Liver (tissue), 9 donors: ENCODE measurements around the gene NR2E1. TPM values are rescaled to one million over a fixed set of nuclear protein-coding genes. Genes with fewer than 3 reads are reported as not detected.

Source experiments
- DNase-seq: peaks from one replicate; pipeline ENCODE4 v3.0.0-alpha.2; 2017; ENCODE audit warnings: low spot score
- H3K27ac ChIP-seq, 2 donors: one replicate each; pipeline ENCODE4 v1.7.0; 2013; ENCODE audit warnings: inconsistent platforms in 2 of 2, low read length in 2 of 2, control low read depth in 1 of 2, low read depth in 1 of 2, mild to moderate bottlenecking in 1 of 2
- H3K27me3 ChIP-seq, 4 donors: one replicate each; pipeline versions ENCODE4 v1.6.1 to v1.7.0; 2013; ENCODE audit warnings: low read length in 3 of 4, inconsistent platforms in 1 of 4, mild to moderate bottlenecking in 1 of 4, moderate library complexity in 1 of 4; ENCODE audit not compliant: control insufficient read depth in 4 of 4, insufficient read depth in 4 of 4
- H3K36me3 ChIP-seq, 4 donors: one replicate each; pipeline versions ENCODE4 v1.6.1 to v1.7.0; 2013; ENCODE audit warnings: low read length in 3 of 4, mild to moderate bottlenecking in 3 of 4, low read depth in 1 of 4, moderate library complexity in 1 of 4; ENCODE audit not compliant: control insufficient read depth in 4 of 4, insufficient read depth in 3 of 4
- H3K4me1 ChIP-seq, 4 donors: one replicate each; pipeline versions ENCODE4 v1.6.1 to v1.7.0; 2013; ENCODE audit warnings: low read length in 3 of 4, mild to moderate bottlenecking in 3 of 4, moderate library complexity in 1 of 4; ENCODE audit not compliant: control insufficient read depth in 4 of 4, insufficient read depth in 4 of 4
- H3K4me3 ChIP-seq, 3 donors: one replicate each; pipeline versions ENCODE4 v1.6.1 to v1.7.0; 2013; ENCODE audit warnings: low read length in 3 of 3, control low read depth in 1 of 3, low read depth in 1 of 3, mild to moderate bottlenecking in 1 of 3
- H3K9ac ChIP-seq, 2 donors: one replicate each; pipeline ENCODE4 v1.7.0; 2013; ENCODE audit warnings: low read length in 2 of 2, mild to moderate bottlenecking in 2 of 2, moderate library complexity in 2 of 2, control low read depth in 1 of 2, low read depth in 1 of 2
- H3K9me3 ChIP-seq, 4 donors: one replicate each; pipeline versions ENCODE4 v1.6.1 to v1.7.0; 2013; ENCODE audit warnings: low read length in 3 of 4; ENCODE audit not compliant: control insufficient read depth in 4 of 4
- EGR1 ChIP-seq, 2 donors: IDR thresholded peaks; 2 replicates each; pipeline ENCODE4 v1.6.1; 2016 to 2018; ENCODE audit warnings: antibody characterized with exemption in 2 of 2, low read depth in 2 of 2
- FOXA1 ChIP-seq: IDR thresholded peaks from 2 replicates; pipeline ENCODE4 v1.6.1; 2016; ENCODE audit warnings: antibody characterized with exemption
- FOXA2 ChIP-seq: IDR thresholded peaks from 2 replicates; pipeline ENCODE4 v1.6.1; 2016; ENCODE audit warnings: antibody characterized with exemption
- GABPA ChIP-seq, 2 donors: IDR thresholded peaks in 1 of 2; conservative IDR thresholded peaks in 1 of 2; 2 replicates each; pipeline ENCODE4 v1.6.1; 2016; ENCODE audit warnings: antibody characterized with exemption in 2 of 2, mild to moderate bottlenecking in 1 of 2, moderate library complexity in 1 of 2
- HNF4A ChIP-seq, 2 donors: conservative IDR thresholded peaks; 2 replicates each; pipeline ENCODE4 v1.6.1; 2016; ENCODE audit warnings: antibody characterized with exemption in 2 of 2, mild to moderate bottlenecking in 2 of 2
- HNF4G ChIP-seq: IDR thresholded peaks from 2 replicates; pipeline ENCODE4 v1.6.1; 2016; ENCODE audit warnings: antibody characterized with exemption
- NR2F2 ChIP-seq: IDR thresholded peaks from 2 replicates; pipeline ENCODE4 v1.6.1; 2016; ENCODE audit warnings: antibody characterized with exemption
- RAD21 ChIP-seq, 2 donors: IDR thresholded peaks; 2 replicates each; pipeline ENCODE4 v1.6.1; 2016; ENCODE audit warnings: antibody characterized with exemption in 2 of 2, mild to moderate bottlenecking in 2 of 2
- RXRA ChIP-seq, 2 donors: IDR thresholded peaks; 2 replicates each; pipeline ENCODE4 v1.6.1; 2017 to 2018; ENCODE audit warnings: antibody characterized with exemption in 2 of 2, mild to moderate bottlenecking in 1 of 2
- SP1 ChIP-seq: IDR thresholded peaks from 2 replicates; pipeline ENCODE4 v1.6.1; 2018; ENCODE audit warnings: antibody characterized with exemption, mild to moderate bottlenecking
- TAF1 ChIP-seq: conservative IDR thresholded peaks from 2 replicates; pipeline ENCODE4 v1.6.1; 2016; ENCODE audit warnings: antibody characterized with exemption, mild to moderate bottlenecking
- YY1 ChIP-seq: IDR thresholded peaks from 2 replicates; pipeline ENCODE4 v1.6.1; 2016; ENCODE audit warnings: antibody characterized with exemption, mild to moderate bottlenecking
- WGBS: extraction: QIAGEN DNeasy Blood & Tissue Kit; methylation state at CpG from one replicate; pipeline ENCODE4 v1.1.7; 2013; 5-methylcytosine and 5-hydroxymethylcytosine counted together
- polyA plus RNA-seq, 2 donors: library from polyadenylated mRNA; stranded (reverse) in 1 of 2; unstranded in 1 of 2; fragments of 200-250 nt in 1 of 2; fragments of >200 nt in 1 of 2; fragmentation: Nextera tagmentation in 1 of 2; extraction: Ambion mirVana in 1 of 2; gene quantifications; one replicate each; pipeline versions ENCODE4 v1.2.1 to v1.2.3, GENCODE V29; 2013 to 2015
- total RNA-seq, 2 donors: library from RNA; depleted of rRNA; stranded (reverse); fragments of >200 nt; gene quantifications; one replicate each; pipeline ENCODE4 v1.2.3, GENCODE V29; 2014
- TF ChIP-seq, protein P1 (sequence below): IDR thresholded peaks from 2 replicates; pipeline ENCODE4 v1.6.1; 2016; ENCODE audit warnings: antibody characterized with exemption
- TF ChIP-seq, protein P2 (sequence below): IDR thresholded peaks from 2 replicates; pipeline ENCODE4 v1.6.1; 2016; ENCODE audit warnings: antibody characterized with exemption
- TF ChIP-seq, protein P3 (sequence below): IDR thresholded peaks from 2 replicates; pipeline ENCODE4 v1.6.1; 2016; ENCODE audit warnings: antibody characterized with exemption
- TF ChIP-seq, protein P4 (sequence below): fragments of 150-350 bp; IDR thresholded peaks from 2 replicates; pipeline ENCODE4 v1.5.1; 2017; ENCODE audit warnings: improper control_type of control experiment, low read depth, low read length; ENCODE audit not compliant: missing input control
- donor health status: healthy.
- donor health status: healthy.
- donor health status: healthy.
- donor health status: healthy.
- donor health status: healthy.

The NR2E1 gene
- total and polyA plus RNA-seq, 4 donors, result not detected

DNA sequence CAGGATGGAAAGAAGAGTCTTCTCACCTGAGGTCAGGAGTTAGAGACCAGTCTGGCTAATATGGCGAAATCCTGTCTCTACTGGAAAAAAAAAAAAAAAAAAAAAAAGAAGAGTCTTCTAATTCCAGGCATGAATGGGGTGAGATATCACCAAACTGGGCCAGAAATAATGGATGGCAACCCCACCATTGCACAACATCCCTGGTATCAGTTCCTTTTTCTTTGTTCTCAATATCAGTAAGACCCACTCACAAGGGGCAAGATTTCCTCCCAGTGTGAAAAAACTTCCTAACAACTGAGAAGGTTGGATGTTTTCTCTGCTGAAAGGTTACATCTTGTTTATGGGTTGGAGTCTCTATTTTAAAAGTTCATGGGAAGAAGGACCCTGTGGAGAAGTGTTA lies 23.6 kb upstream of the NR2E1 start (continued):
- TF ChIP-seq, protein P1, sequence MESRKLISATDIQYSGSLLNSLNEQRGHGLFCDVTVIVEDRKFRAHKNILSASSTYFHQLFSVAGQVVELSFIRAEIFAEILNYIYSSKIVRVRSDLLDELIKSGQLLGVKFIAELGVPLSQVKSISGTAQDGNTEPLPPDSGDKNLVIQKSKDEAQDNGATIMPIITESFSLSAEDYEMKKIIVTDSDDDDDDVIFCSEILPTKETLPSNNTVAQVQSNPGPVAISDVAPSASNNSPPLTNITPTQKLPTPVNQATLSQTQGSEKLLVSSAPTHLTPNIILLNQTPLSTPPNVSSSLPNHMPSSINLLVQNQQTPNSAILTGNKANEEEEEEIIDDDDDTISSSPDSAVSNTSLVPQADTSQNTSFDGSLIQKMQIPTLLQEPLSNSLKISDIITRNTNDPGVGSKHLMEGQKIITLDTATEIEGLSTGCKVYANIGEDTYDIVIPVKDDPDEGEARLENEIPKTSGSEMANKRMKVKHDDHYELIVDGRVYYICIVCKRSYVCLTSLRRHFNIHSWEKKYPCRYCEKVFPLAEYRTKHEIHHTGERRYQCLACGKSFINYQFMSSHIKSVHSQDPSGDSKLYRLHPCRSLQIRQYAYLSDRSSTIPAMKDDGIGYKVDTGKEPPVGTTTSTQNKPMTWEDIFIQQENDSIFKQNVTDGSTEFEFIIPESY, result no peak
- TF ChIP-seq, protein P2, sequence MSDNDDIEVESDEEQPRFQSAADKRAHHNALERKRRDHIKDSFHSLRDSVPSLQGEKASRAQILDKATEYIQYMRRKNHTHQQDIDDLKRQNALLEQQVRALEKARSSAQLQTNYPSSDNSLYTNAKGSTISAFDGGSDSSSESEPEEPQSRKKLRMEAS, result no peak

DNA sequence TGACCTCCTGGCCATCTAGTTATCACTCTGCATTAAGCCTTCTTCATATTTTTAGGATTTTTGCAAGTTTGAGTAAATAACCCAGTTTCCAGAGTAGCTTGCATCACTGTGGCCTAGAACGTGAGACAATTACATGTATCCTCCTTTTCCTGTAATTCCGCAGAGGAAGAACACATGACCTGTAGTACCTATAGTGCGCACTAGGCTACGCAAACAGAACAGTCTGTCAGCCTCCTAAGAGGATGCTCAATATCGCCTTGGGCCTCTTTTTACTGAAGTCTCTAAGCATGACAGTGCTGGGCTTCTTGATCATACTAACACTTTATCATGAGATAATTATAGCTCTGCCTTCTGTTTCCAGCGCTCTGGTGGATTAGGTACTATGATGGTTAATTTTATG lies 20.2 kb upstream of the NR2E1 start:
- H3K36me3 ChIP-seq, result no peaks in the 10 kb centered on the region
- H3K4me3 ChIP-seq, result no peak overlapping the region
- H3K4me1 ChIP-seq, result no peaks in the 10 kb centered on the region
- H3K27ac ChIP-seq, result no peak overlapping the region
- H3K9me3 ChIP-seq, result peaks cover 0 to 2% (median 0%) of the 10 kb centered on the region in 4 donors
- no peak overlapping the region for H3K9ac ChIP-seq
- 91% methylated on average over 6 of the region's 6 CpGs for WGBS
- DNase-seq, result no peak
- TF ChIP-seq, protein P2, result no peak
- TF ChIP-seq YY1 (no peak), RXRA (IDR thresholded peaks at IDR 0.05) (no peak), FOXA1 (no peak)
- TF ChIP-seq, protein P1, result no peak
- TF ChIP-seq, protein P3, sequence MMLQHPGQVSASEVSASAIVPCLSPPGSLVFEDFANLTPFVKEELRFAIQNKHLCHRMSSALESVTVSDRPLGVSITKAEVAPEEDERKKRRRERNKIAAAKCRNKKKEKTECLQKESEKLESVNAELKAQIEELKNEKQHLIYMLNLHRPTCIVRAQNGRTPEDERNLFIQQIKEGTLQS, result no peak
- no peaks in the 10 kb centered on the region for H3K27me3 ChIP-seq

DNA sequence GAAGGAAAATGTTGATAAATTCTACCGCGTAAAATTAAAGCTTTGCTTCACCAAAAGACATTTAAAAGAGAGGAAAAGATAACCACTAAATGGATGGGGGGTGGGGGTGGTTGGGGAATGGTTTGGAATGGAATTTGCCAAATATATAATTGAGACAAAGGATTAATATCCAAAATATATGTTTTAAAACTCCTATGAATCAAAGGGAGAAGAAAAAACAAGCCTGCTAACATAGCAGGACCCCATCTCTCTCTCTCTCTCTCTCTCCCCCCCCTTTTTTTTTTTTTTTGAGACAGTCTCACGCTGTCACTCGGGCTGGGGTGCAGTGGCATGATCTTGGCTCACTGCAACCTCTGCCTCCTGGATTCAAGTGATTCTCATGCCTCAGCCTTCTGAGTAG lies 13.4 kb upstream of the NR2E1 start:
- H3K27me3 ChIP-seq, result peaks cover 8 to 20% (median 10%) of the 10 kb centered on the region in 4 donors
- DNase-seq, result no peak
- no peak overlapping the region for H3K27ac ChIP-seq
- H3K9ac ChIP-seq, result no peak overlapping the region
- no peaks in the 10 kb centered on the region for H3K36me3 ChIP-seq
- peaks cover 0 to 2% (median 0%) of the 10 kb centered on the region in 4 donors for H3K9me3 ChIP-seq
- 82% methylated on average over 4 of the region's 4 CpGs for WGBS
- H3K4me1 ChIP-seq, result peaks cover 3 to 7% (median 6%) of the 10 kb centered on the region in 4 donors
- H3K4me3 ChIP-seq, result no peak overlapping the region
- TF ChIP-seq RXRA (IDR thresholded peaks at IDR 0.05) (no peak), GABPA (IDR thresholded peaks at IDR 0.05 in 1 of 2, conservative IDR thresholded peaks at IDR 0.05 in 1 of 2) (no peak), SP1 (no peak), HNF4A (conservative IDR thresholded peaks at IDR 0.05) (no peak), RAD21 (IDR thresholded peaks at IDR 0.05) (no peak), FOXA2 (no peak), YY1 (no peak), HNF4G (no peak), FOXA1 (no peak), NR2F2 (no peak), EGR1 (IDR thresholded peaks at IDR 0.05; ENCODE audit: low read depth in 2 of 2) (no peak), TAF1 (no peak)
- TF ChIP-seq, protein P1, result no peak
- TF ChIP-seq, protein P4, sequence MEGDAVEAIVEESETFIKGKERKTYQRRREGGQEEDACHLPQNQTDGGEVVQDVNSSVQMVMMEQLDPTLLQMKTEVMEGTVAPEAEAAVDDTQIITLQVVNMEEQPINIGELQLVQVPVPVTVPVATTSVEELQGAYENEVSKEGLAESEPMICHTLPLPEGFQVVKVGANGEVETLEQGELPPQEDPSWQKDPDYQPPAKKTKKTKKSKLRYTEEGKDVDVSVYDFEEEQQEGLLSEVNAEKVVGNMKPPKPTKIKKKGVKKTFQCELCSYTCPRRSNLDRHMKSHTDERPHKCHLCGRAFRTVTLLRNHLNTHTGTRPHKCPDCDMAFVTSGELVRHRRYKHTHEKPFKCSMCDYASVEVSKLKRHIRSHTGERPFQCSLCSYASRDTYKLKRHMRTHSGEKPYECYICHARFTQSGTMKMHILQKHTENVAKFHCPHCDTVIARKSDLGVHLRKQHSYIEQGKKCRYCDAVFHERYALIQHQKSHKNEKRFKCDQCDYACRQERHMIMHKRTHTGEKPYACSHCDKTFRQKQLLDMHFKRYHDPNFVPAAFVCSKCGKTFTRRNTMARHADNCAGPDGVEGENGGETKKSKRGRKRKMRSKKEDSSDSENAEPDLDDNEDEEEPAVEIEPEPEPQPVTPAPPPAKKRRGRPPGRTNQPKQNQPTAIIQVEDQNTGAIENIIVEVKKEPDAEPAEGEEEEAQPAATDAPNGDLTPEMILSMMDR, result no peak
- TF ChIP-seq, protein P3, result no peak
- TF ChIP-seq, protein P2, result no peak
